ENCODE results near the gene LIMK2. TPM values are rescaled to one million over a fixed set of nuclear protein-coding genes. Genes with fewer than 3 reads are reported as not detected.
"Not testable (repeated sequence)": the region's sequence is repeated elsewhere in the genome, so short reads cannot be mapped to it uniquely, and the experiment has no call there.

Gene LIMK2
- total RNA-seq, 2 donors from 2014 or later, result 38.4 to 76.8 TPM

- TF ChIP-seq CTCF (IDR thresholded peaks at IDR 0.05), result no peak
- ATAC-seq (ENCODE audit: insufficient number of reproducible peaks, low FRiP score, low read depth), result no peak
- H3K27ac ChIP-seq, result peak overlapping the region; percentile 80 to 87
Measured at GRCh38 chr22:31243339-31244045, 31.4 kb downstream of the LIMK2 start.

GRCh38 chr22:31244046-31244942 is 32.2 kb downstream of the LIMK2 start:
- H3K4me1 ChIP-seq (ENCODE audit: control insufficient read depth in 1 of 2, low read depth in 2 of 2), result peaks cover 21 to 58% of the 10 kb centered on the region in 2 donors
- TF ChIP-seq CTCF (IDR thresholded peaks at IDR 0.05), result no peak
- no peaks in the 10 kb centered on the region for H3K36me3 ChIP-seq
- H3K27me3 ChIP-seq (replicated peaks; ENCODE audit: insufficient read depth), result no peaks in the 10 kb centered on the region
- ATAC-seq (ENCODE audit: insufficient number of reproducible peaks, low FRiP score, low read depth) (no peak), DNase-seq (ENCODE audit: low spot score) (no peak)
- peak overlapping the region; percentile 80 to 87 for H3K27ac ChIP-seq
- peak overlapping the region; percentile 5 for H3K4me3 ChIP-seq
- H3K9me3 ChIP-seq, result no peaks in the 10 kb centered on the region

More at GRCh38 chr22:31243339-31244045, 31.4 kb downstream of the LIMK2 start:
- H3K27me3 ChIP-seq (replicated peaks; ENCODE audit: insufficient read depth), result no peaks in the 10 kb centered on the region
- DNase-seq (ENCODE audit: low spot score), result no peak
- no peaks in the 10 kb centered on the region for H3K9me3 ChIP-seq
- H3K4me3 ChIP-seq, result no peak overlapping the region
- peaks cover 15 to 50% of the 10 kb centered on the region in 2 donors for H3K4me1 ChIP-seq (ENCODE audit: control insufficient read depth in 1 of 2, low read depth in 2 of 2)
- no peaks in the 10 kb centered on the region for H3K36me3 ChIP-seq

GRCh38 chr22:31244943-31245451 is 32.9 kb downstream of the LIMK2 start:
- ATAC-seq (ENCODE audit: insufficient number of reproducible peaks, low FRiP score, low read depth) (no peak), DNase-seq (ENCODE audit: low spot score) (no peak)
- no peak overlapping the region for H3K4me3 ChIP-seq
- no peaks in the 10 kb centered on the region for H3K36me3 ChIP-seq
- H3K9me3 ChIP-seq, result no peaks in the 10 kb centered on the region
- H3K27me3 ChIP-seq (replicated peaks; ENCODE audit: insufficient read depth), result no peaks in the 10 kb centered on the region
- H3K4me1 ChIP-seq (ENCODE audit: control insufficient read depth in 1 of 2, low read depth in 2 of 2), result peaks cover 25 to 59% of the 10 kb centered on the region in 2 donors
- H3K27ac ChIP-seq, result peak overlapping the region; percentile 80 to 87
- TF ChIP-seq CTCF (IDR thresholded peaks at IDR 0.05), result no peak

DNA sequence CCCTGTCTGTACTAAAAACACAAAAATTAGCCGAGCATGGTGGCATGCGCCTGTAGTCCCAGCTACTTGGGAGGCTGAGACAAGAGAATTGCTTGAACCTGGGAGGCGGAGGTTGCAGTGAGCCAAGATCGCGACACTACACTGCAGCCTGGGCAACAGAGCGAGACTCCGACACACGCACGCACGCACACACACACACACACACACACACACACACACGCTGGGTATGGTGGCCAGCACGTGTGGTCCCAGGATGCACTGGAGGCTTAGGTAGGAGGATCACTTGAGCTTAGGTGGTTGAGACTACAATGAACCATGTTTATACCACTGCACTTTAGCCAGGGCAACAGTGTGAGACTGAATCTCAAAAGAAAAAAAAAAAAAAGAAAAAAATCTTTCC is 33.9 kb downstream of the LIMK2 start:
- H3K27ac ChIP-seq; DNase-seq (ENCODE audit: low spot score); H3K27me3 ChIP-seq (replicated peaks; ENCODE audit: insufficient read depth); H3K4me3 ChIP-seq; H3K9me3 ChIP-seq; ATAC-seq (ENCODE audit: insufficient number of reproducible peaks, low FRiP score, low read depth); H3K36me3 ChIP-seq: not testable (repeated sequence)
- peaks cover 30 to 66% of the 10 kb centered on the region in 2 donors for H3K4me1 ChIP-seq (ENCODE audit: control insufficient read depth in 1 of 2, low read depth in 2 of 2)

GRCh38 chr22:31246687-31247086 is 34.6 kb downstream of the LIMK2 start:
- Histone ChIP-seq H3K27me3 (replicated peaks; ENCODE audit: insufficient read depth) (no peaks in the 10 kb centered on the region), H3K4me3 (no peak overlapping the region), H3K9me3 (no peaks in the 10 kb centered on the region), H3K27ac (no peak overlapping the region), H3K4me1 (ENCODE audit: control insufficient read depth in 1 of 2, low read depth in 2 of 2) (peaks cover 30 to 69% of the 10 kb centered on the region in 2 donors), H3K36me3 (no peaks in the 10 kb centered on the region)
- no peak for ATAC-seq (ENCODE audit: insufficient number of reproducible peaks, low FRiP score, low read depth)
- no peak for TF ChIP-seq CTCF (IDR thresholded peaks at IDR 0.05)
- no peak for DNase-seq (ENCODE audit: low spot score)
